Measurements from ENCODE around the gene C12orf43.

C12orf43 gene

DNA sequence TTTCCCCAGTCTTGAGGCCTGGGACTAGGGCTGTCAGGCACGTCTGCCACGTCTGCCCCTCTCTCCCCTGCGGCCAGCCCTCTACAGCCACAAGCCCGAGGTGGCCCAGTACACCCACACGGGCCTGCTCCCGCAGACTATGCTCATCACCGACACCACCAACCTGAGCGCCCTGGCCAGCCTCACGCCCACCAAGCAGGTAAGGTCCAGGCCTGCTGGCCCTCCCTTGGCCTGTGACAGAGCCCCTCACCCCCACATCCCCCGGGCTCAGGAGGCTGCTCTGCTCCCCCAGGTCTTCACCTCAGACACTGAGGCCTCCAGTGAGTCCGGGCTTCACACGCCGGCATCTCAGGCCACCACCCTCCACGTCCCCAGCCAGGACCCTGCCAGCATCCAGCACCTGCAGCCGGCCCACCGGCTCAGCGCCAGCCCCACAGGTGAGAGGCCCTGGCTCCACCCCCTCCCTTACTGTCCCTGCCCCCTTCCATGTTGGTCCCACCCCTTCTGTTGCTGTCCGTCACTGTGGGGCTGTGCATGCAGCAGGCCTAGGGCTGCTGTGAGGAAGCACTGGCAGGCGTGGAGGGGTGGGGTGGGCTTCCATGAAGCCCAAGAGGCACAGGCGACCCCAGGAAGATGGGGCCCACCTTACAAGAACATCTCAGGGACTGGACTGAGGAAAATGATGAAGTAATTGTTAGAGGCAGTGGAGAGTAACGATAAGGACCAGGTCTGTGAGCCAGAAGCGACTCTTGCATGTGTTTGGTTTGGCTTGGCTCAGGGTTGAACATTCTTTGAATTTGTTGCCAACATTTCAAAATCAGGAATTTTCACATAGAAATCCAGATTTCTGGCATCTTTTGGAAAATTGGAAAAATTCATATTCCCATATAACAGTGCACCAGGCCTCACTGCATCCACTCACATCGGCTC, 16.8 kb downstream of the C12orf43 start:
- TF ChIP-seq, protein P1, sequence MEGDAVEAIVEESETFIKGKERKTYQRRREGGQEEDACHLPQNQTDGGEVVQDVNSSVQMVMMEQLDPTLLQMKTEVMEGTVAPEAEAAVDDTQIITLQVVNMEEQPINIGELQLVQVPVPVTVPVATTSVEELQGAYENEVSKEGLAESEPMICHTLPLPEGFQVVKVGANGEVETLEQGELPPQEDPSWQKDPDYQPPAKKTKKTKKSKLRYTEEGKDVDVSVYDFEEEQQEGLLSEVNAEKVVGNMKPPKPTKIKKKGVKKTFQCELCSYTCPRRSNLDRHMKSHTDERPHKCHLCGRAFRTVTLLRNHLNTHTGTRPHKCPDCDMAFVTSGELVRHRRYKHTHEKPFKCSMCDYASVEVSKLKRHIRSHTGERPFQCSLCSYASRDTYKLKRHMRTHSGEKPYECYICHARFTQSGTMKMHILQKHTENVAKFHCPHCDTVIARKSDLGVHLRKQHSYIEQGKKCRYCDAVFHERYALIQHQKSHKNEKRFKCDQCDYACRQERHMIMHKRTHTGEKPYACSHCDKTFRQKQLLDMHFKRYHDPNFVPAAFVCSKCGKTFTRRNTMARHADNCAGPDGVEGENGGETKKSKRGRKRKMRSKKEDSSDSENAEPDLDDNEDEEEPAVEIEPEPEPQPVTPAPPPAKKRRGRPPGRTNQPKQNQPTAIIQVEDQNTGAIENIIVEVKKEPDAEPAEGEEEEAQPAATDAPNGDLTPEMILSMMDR (IDR thresholded peaks at IDR 0.05; ENCODE audit: borderline replicate concordance, extremely low read depth, low read length, poor library complexity, severe bottlenecking) = no peak
- TF ChIP-seq EZH2 (IDR thresholded peaks at IDR 0.05; ENCODE audit: borderline replicate concordance, low read depth, low read length, severe bottlenecking) = no peak
- no peak for ATAC-seq (ENCODE audit: insufficient read depth, low read depth)

DNA sequence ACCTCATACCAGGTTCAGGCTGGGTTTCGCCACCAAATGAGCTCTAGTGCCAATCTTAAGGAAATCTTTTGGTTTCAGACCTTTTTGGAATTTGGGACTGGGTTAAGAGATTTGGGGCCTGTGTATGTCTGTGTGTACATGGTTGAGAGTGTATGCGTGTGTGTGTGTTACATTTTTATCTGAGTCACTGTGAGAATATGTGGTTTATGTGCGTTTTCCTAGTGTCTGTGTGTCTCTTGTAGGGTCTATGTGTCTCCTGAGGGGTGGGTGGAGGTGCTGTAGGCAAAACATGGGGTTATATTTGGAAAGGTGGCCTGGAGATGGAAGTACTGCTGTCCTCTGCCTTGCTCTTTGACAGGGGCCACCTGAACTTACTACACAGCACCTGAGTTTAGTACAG, 17.9 kb downstream of the C12orf43 start:
- H3K36me3 ChIP-seq (ENCODE audit: insufficient read depth, low read length) = peaks cover 5% of the 10 kb centered on the region

More for the DNA sequence above, 16.8 kb downstream of the C12orf43 start:
- Histone ChIP-seq H3K9ac (ENCODE audit: low read depth, low read length) (no peak overlapping the region), H3K4me2 (ENCODE audit: insufficient read depth, low read length) (no peak overlapping the region), H4K20me1 (ENCODE audit: insufficient read depth, low read length) (peaks cover 6% of the 10 kb centered on the region), H3K36me3 (ENCODE audit: insufficient read depth, low read length) (peaks cover 15% of the 10 kb centered on the region), H2AFZ (ENCODE audit: low read depth, low read length) (no peak overlapping the region), H3K4me1 (ENCODE audit: insufficient read depth, low read length) (no peaks in the 10 kb centered on the region), H3K27me3 (ENCODE audit: insufficient read depth, low read length, poor library complexity) (no peaks in the 10 kb centered on the region), H3K9me3 (ENCODE audit: insufficient read depth, low read length, severe bottlenecking) (no peaks in the 10 kb centered on the region), H3K4me3 (ENCODE audit: low read depth in 1 of 2, low read length in 2 of 2) (no peak overlapping the region), H3K27ac (ENCODE audit: low read length) (no peak overlapping the region), H3K79me2 (ENCODE audit: insufficient read depth, low read length) (no peaks in the 10 kb centered on the region)
- no peak for DNase-seq

DNA sequence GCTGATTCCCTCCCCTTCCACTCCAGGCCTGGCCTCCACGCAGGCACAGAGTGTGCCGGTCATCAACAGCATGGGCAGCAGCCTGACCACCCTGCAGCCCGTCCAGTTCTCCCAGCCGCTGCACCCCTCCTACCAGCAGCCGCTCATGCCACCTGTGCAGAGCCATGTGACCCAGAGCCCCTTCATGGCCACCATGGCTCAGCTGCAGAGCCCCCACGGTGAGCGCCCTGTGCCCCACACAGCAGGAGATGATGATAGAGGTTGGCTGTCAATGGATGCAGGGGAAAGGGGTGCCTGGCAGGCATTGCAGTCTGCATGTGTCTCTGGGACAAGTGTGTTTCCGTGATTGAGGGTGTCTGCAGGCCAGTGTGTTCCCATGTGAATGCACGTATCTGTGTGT, 18.8 kb downstream of the C12orf43 start:
- Histone ChIP-seq H3K36me3 (ENCODE audit: insufficient read depth, low read length) (no peaks in the 10 kb centered on the region; the same call in 1 of the 2 replicates), H3K4me1 (ENCODE audit: insufficient read depth, low read length) (no peaks in the 10 kb centered on the region), H3K79me2 (ENCODE audit: insufficient read depth, low read length) (no peaks in the 10 kb centered on the region), H4K20me1 (ENCODE audit: insufficient read depth, low read length) (peaks cover 6% of the 10 kb centered on the region), H3K27ac (ENCODE audit: low read length) (no peak overlapping the region), H3K9me3 (ENCODE audit: insufficient read depth, low read length, severe bottlenecking) (no peaks in the 10 kb centered on the region), H3K27me3 (ENCODE audit: insufficient read depth, low read length, poor library complexity) (no peaks in the 10 kb centered on the region), H3K4me2 (ENCODE audit: insufficient read depth, low read length) (no peak overlapping the region), H3K9ac (ENCODE audit: low read depth, low read length) (no peak overlapping the region), H2AFZ (ENCODE audit: low read depth, low read length) (no peak overlapping the region), H3K4me3 (ENCODE audit: low read depth in 1 of 2, low read length in 2 of 2) (no peak overlapping the region)
- ATAC-seq (ENCODE audit: insufficient read depth, low read depth) = no peak
- no peak for DNase-seq
- TF ChIP-seq EZH2 (IDR thresholded peaks at IDR 0.05; ENCODE audit: borderline replicate concordance, low read depth, low read length, severe bottlenecking) = no peak
- TF ChIP-seq, protein P1 (IDR thresholded peaks at IDR 0.05; ENCODE audit: borderline replicate concordance, extremely low read depth, low read length, poor library complexity, severe bottlenecking) = no peak

More for the DNA sequence above, 17.9 kb downstream of the C12orf43 start:
- Histone ChIP-seq H3K27me3 (ENCODE audit: insufficient read depth, low read length, poor library complexity) (no peaks in the 10 kb centered on the region), H3K4me1 (ENCODE audit: insufficient read depth, low read length) (no peaks in the 10 kb centered on the region), H3K79me2 (ENCODE audit: insufficient read depth, low read length) (no peaks in the 10 kb centered on the region), H3K27ac (ENCODE audit: low read length) (no peak overlapping the region), H3K4me3 (ENCODE audit: low read depth in 1 of 2, low read length in 2 of 2) (no peak overlapping the region), H3K9ac (ENCODE audit: low read depth, low read length) (no peak overlapping the region), H3K9me3 (ENCODE audit: insufficient read depth, low read length, severe bottlenecking) (no peaks in the 10 kb centered on the region), H3K4me2 (ENCODE audit: insufficient read depth, low read length) (no peak overlapping the region), H2AFZ (ENCODE audit: low read depth, low read length) (no peak overlapping the region), H4K20me1 (ENCODE audit: insufficient read depth, low read length) (peaks cover 6% of the 10 kb centered on the region)
- ATAC-seq (ENCODE audit: insufficient read depth, low read depth) (no peak), DNase-seq (no peak)
- TF ChIP-seq, protein P1 (IDR thresholded peaks at IDR 0.05; ENCODE audit: borderline replicate concordance, extremely low read depth, low read length, poor library complexity, severe bottlenecking) = no peak
- TF ChIP-seq EZH2 (IDR thresholded peaks at IDR 0.05; ENCODE audit: borderline replicate concordance, low read depth, low read length, severe bottlenecking) = no peak
